Testis (tissue), 2 donors: ENCODE data around the gene CLCN6.

Experiments used
- CTCF ChIP-seq, 3 experiments: fragments of 450-650 bp in 2 of 3; fragments of 200-600 bp in 1 of 3; sonication (generic) in 1 of 3; IDR thresholded peaks; one replicate each; pipeline ENCODE4 v1.5.1; 2016 to 2019; ENCODE audit warnings: antibody characterized with exemption in 3 of 3, mild to moderate bottlenecking in 2 of 3, moderate library complexity in 1 of 3
- POLR2A ChIP-seq: fragments of 450-650 bp; IDR thresholded peaks from one replicate; pipeline ENCODE4 v1.6.1; 2017; ENCODE audit warnings: antibody characterized with exemption, mild to moderate bottlenecking, moderate library complexity

- TF ChIP-seq CTCF (IDR thresholded peaks at IDR 0.05) (no peak), POLR2A (no peak)
Observed at GRCh38 chr1:11877074-11877473, 71.1 kb downstream of the CLCN6 start.
